ENCODE measurements around the gene MRI1.
"Not testable (repeated sequence)": the region's sequence is repeated elsewhere in the genome, so short reads cannot be mapped to it uniquely, and the experiment has no call there.

Gene MRI1

GRCh38 chr19:13793317-13793716 lies 29.0 kb downstream of the MRI1 start:
- H3K4me3 ChIP-seq (ENCODE audit: low read depth, low read length) = not testable (repeated sequence)

DNA sequence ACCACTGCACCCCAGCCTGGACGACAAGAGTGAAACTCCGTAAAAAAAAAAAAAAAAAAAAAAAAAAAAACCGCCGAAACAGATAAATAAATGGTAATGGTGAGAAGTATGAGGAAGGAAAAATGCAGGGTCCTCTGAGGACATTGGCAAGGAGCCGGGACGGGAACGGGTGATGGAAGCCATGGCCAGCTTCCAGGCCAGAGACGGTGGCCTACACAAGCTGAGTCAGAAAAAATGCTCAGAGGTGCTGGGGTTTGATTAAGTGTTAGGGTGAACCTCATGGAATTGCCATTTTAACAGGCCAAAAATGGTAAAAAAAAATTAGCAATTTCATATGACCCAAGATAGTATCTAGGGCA lies 30.1 kb downstream of the MRI1 start:
- H3K4me3 ChIP-seq (ENCODE audit: low read depth, low read length) = peak overlapping the region; percentile 35

- H3K4me3 ChIP-seq (ENCODE audit: low read depth, low read length) = peak within 1 kb of the TSS; percentile 67
Measured at GRCh38 chr19:13794757-13795589, 30.7 kb downstream of the MRI1 start, which contains the start of gene ZSWIM4. ZSWIM4 (plus strand) TSS chr19:13795443; CDS start chr19:13795649, 206 bp downstream.

GRCh38 chr19:13795595-13796300 lies 31.4 kb downstream of the MRI1 start:
- H3K4me3 ChIP-seq (ENCODE audit: low read depth, low read length) = peak overlapping the region; percentile 67

DNA sequence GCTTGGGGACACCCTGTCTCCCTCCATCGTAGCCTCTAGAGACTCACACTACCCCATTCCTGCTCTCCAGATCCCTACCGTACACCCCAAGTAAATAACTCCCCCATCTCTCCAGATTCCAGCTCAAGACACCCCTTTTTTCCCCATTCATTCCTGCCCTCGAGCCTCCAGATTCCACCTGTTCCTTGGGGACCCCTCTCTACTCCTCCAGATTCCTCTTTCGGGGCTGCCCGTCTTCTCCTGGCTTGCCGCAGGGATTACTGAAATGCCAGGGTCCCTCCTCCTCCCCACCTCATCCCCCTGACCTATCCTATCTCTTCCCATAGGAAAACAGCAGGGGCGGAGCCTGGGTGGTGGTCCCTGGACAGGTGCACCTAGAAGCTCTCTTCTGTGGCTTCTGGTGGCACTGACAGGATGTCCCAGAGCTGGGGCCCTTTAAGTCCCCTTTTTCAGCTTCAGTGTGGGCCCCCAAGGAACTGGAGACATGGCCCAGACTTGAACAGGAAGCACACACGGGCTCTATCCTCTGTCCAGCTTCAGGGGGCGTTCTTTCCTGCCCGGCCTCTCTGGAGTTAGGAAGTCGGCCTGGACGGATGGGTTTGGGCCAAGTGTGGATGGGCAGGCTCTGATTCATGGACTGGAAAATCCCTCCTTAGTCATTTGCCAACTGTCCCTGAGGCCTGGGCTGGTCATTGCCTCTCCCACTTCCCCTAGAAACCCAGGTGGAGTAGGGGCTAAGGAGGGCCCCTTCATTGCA lies 32.2 kb downstream of the MRI1 start:
- peak overlapping the region; percentile 67 for H3K4me3 ChIP-seq (ENCODE audit: low read depth, low read length)

- no peak overlapping the region for H3K4me3 ChIP-seq (ENCODE audit: low read depth, low read length)
Measured at GRCh38 chr19:13797058-13797440, 32.7 kb downstream of the MRI1 start.

DNA sequence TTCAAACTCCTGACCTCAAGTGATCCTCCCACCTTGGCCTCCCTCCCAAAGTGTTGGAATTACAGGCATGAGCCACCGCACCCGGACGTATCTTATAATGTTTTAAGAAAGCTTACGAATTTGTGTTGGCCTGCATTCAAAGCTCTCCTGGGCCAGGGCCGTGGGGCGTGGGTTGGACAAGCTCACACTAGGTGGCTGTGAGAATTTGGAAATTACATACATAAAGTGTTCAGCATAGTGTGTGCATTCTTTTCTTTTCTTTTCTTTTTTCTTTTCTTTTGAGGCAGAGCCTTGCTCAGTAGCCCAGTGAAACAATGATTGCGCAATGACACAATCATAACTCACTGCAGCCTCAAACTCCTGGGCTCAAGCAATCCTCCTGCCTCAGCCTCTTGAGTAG lies 33.5 kb downstream of the MRI1 start:
- H3K4me3 ChIP-seq (ENCODE audit: low read depth, low read length) = no peak overlapping the region

- H3K4me3 ChIP-seq (ENCODE audit: low read depth, low read length) = no peak overlapping the region
Measured at GRCh38 chr19:13799669-13800068, 35.3 kb downstream of the MRI1 start.

DNA sequence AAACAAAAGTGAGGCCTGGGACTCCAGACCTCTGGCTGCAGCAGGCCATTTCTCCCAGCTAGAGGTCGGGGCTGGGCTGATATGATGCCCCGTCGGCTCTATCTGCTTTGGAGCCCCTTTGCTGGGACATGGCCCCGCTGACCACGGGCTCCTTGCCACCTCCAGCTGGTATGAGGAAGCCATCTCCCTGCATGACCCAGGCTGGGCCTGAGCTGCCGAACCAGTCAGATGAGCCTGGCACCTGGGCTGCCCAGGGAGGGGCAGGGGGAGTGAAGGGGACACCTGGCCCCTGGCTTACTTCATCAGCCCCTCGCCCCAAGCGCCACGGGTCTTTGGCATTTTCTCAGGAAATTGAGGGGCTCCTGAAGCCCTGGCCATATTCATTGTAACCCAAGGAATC lies 38.7 kb downstream of the MRI1 start:
- H3K4me3 ChIP-seq (ENCODE audit: low read depth, low read length) = no peak overlapping the region

- no peak overlapping the region for H3K4me3 ChIP-seq (ENCODE audit: low read depth, low read length)
Measured at GRCh38 chr19:13804830-13805683, 40.7 kb downstream of the MRI1 start.

DNA sequence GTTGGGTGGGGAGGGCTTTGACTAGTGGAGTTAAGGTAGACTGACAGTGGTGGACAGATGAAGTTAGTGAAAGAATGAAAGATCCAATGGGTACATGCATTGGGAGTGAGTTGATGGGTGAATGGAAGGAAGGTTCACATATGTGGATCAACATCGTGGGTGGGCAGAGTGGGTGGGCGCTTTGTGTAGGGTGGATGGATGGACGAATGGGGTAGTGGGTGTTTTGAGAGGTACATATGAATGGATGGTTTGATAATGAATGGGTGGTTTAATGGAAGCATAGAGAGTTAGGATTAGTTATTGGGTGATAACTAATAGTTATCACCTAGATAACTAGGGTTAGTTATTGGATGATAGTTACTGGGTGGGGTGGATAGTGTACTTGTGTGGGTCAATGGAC lies 42.4 kb downstream of the MRI1 start:
- no peak overlapping the region for H3K4me3 ChIP-seq (ENCODE audit: low read depth, low read length)

GRCh38 chr19:13807421-13808021 lies 43.2 kb downstream of the MRI1 start:
- H3K4me3 ChIP-seq (ENCODE audit: low read depth, low read length) = no peak overlapping the region

GRCh38 chr19:13808856-13809255 lies 44.5 kb downstream of the MRI1 start:
- H3K4me3 ChIP-seq (ENCODE audit: low read depth, low read length) = no peak overlapping the region

DNA sequence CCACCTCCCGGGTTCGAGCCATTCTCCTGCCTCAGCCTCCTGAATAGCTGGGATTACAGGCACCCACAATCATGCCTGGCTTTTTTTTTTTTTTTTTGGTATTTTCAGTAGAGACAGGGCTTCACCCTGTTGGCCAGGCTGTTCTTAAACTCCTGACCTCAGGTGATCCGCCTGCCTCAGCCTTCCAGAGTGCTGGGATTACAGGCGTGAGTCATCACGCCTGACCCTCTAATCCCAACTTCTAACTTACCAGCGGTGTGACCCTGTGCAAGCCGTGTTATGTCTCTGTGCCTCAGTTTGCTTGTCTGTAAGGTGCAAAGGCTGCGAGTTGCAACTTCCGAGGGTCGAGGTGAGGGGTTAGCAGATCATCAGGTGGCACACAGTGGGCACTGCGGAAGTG lies 48.2 kb downstream of the MRI1 start:
- H3K4me3 ChIP-seq (ENCODE audit: low read depth, low read length) = no peak overlapping the region

DNA sequence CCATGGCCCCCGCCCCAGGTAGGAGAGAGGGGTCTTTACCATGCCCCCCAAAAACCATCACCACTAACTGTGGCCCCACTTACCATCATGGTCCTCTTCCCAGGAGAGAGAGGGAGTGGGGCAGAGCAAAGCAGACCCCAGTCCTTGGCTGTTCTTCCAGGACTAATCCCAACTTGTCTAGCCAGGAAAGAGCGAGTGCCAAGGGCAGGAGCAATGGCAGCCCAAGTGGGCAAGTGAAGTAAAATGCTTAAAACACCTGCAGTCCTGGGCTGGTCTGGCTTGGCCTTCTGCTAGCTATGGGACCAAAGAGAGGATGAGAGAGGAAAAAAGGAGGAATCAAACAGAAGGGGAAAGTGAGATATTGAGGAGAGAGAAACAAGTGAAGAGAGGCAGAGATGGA lies 48.8 kb downstream of the MRI1 start:
- H3K4me3 ChIP-seq (ENCODE audit: low read depth, low read length) = no peak overlapping the region

GRCh38 chr19:13814550-13814949 lies 50.2 kb downstream of the MRI1 start:
- no peak overlapping the region for H3K4me3 ChIP-seq (ENCODE audit: low read depth, low read length)

DNA sequence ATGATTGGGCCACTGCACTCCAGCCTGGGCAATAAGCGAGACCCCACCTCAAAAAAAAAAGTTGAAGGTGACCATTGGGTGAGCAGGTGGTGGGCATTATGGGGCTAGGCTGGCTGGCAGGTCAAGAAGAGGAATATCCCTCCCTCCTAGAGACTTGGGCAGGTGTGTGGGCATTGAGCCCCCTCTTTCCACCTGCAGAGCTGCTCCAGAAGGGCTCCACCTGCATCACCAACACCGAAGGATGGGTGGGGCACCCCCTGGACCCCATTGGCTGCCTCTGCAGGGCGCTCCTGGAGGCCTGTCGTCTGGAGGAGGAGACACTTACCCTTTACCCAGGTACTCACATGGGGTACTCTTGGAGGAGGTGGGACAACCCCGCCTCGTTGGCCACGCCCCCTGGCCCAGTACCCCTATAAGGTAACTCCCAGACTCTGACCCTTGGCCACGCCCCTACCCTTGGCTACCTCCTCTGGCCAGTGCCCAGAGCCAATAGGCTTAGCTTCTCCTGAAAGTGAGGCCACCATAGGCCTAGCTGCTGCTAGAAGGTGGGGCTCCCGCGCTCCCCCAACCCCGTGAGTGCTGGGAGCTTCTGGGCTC lies 52.8 kb downstream of the MRI1 start:
- H3K4me3 ChIP-seq (ENCODE audit: low read depth, low read length) = peak overlapping the region; percentile 20

DNA sequence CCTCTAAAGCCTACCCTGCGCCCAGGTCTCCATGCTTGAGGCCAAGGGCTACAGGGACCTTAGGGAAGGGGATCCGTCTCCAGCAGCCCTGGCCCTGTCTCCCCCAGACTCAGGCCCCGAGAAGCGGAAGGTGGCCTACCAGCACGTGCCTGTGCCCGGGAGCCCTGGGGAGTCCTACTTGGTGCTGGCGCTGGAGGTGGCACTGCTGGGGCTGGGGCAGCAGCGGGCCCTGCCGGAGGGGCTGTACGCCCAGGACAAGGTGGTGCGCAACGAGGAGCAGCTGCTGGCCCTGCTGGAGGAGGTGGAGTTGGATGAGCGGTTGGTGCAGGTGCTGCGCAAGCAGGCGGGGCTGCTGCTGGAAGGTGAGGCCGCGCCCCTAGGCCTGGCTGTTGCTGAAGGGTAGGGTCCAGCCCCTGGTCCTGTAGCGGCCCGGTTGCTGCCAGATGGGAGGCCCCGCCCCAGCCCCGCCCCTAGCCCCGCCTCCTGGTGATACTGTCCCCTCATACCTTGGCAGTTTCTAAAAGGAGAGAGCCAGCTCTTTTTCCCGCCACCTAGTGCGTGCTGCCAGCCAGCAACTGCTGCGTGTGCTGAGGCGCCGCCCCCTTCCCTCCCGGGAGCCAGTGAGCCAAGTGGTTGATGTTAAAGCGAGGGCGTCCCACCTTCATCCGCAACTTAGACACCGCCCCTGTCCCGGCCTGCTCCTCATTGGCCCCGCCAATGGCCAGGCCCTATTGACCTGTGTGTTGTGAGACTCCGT lies 53.5 kb downstream of the MRI1 start:
- peak overlapping the region; percentile 20 for H3K4me3 ChIP-seq (ENCODE audit: low read depth, low read length)

- H3K4me3 ChIP-seq (ENCODE audit: low read depth, low read length) = no peak overlapping the region
Measured at GRCh38 chr19:13819238-13819637, 54.9 kb downstream of the MRI1 start.
